AG10803 (cell line): Measurements from ENCODE around the gene UNC79.
"Not testable (repeated sequence)": the region's sequence is repeated elsewhere in the genome, so short reads cannot be mapped to it uniquely, and the experiment has no call there.

Experiments
- DNase-seq: peaks from one replicate; pipeline ENCODE4 v3.0.0; 2010; ENCODE audit warnings: low read depth
- H3K4me3 ChIP-seq: 2 replicates; pipeline ENCODE4 v1.5.1; 2011; ENCODE audit warnings: mild to moderate bottlenecking, low read length, control low read depth
- CTCF ChIP-seq: conservative IDR thresholded peaks from 2 replicates; pipeline ENCODE4 v1.5.1; 2011; ENCODE audit warnings: mild to moderate bottlenecking, low read length, control low read depth, inconsistent platforms

Gene UNC79

GRCh38 chr14:93410021-93410420, 20.7 kb upstream of the UNC79 start:
- no peak overlapping the region for H3K4me3 ChIP-seq
- no peak for TF ChIP-seq CTCF
- DNase-seq, result no peak

- no peak for DNase-seq
- no peak overlapping the region for H3K4me3 ChIP-seq
- no peak for TF ChIP-seq CTCF
Observed at GRCh38 chr14:93410893-93411292, 19.8 kb upstream of the UNC79 start.

GRCh38 chr14:93425136-93425535, 5.6 kb upstream of the UNC79 start:
- not testable (repeated sequence) for H3K4me3 ChIP-seq, DNase-seq

- no peak for TF ChIP-seq CTCF
- no peak overlapping the region for H3K4me3 ChIP-seq
- DNase-seq, result no peak
Observed at GRCh38 chr14:93426750-93427149, 4.0 kb upstream of the UNC79 start.

GRCh38 chr14:93431036-93431670, 414 bp downstream of the UNC79 start:
- no peak for DNase-seq
- no peak for TF ChIP-seq CTCF
- no peak overlapping the region for H3K4me3 ChIP-seq

GRCh38 chr14:93454224-93454623, 23.5 kb downstream of the UNC79 start:
- no peak overlapping the region for H3K4me3 ChIP-seq
- no peak for DNase-seq
- TF ChIP-seq CTCF, result no peak

- H3K4me3 ChIP-seq, result no peak overlapping the region
- no peak for TF ChIP-seq CTCF
- no peak for DNase-seq
Observed at GRCh38 chr14:93456356-93456755, 25.6 kb downstream of the UNC79 start.

GRCh38 chr14:93458234-93458633, 27.5 kb downstream of the UNC79 start:
- DNase-seq, result no peak
- H3K4me3 ChIP-seq, result no peak overlapping the region
- TF ChIP-seq CTCF, result no peak
